ENCODE measurements around the gene RNF115.
"Not testable (repeated sequence)": the region's sequence is repeated elsewhere in the genome, so short reads cannot be mapped to it uniquely, and the experiment has no call there.

RNF115 gene

DNA sequence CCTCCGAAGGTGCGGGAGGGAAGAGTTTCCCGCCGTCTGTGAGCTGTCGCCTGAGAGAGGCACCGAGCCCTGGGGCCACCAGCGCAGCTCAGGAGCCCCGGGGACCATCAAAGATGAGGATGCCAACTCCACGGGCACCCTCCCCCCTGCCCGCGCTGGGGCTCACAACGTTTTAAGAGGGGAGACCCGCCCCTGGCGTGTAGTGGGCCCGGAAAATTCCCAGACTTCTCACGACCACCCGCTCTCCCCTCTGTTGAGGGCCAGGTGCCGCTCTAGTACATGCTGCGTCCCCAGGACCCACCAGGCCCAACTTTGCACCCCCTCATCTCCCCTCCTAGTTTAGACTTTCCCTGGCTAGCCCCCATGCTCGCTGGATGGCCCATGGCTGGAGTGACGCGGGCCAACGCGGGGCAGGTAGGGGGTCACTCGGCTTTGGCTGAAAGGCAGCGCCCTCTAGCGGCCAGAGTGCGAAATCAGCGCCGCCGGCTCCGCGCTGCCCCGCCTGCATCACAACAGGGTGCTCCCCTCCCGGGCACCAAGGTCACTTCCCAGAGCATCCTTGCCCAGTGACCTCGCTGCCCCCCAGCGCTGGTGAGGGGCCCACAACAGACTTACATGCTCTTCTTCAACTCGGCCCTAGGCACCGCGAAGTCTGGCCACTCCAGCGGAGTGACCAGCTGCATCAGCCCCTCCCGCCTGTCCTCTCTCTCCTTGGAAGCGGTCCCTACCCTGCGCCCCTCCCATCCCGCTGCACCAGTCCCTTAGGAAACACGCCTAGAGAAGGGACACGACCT is 102.8 kb downstream of the RNF115 start:
- H2AFZ ChIP-seq (ENCODE audit: low read length), result 0 out of 2 replicates have a peak overlapping the region, but pooled peaks have one; percentile 18
- H4K20me1 ChIP-seq (ENCODE audit: insufficient read depth, low read length, poor library complexity, severe bottlenecking), result no peaks in the 10 kb centered on the region
- no peaks in the 10 kb centered on the region for H3K36me3 ChIP-seq (ENCODE audit: insufficient read depth, low read length)
- peak overlapping the region; percentile 41 for H3K4me2 ChIP-seq (ENCODE audit: low read depth, low read length, poor library complexity, severe bottlenecking)
- H3K9ac ChIP-seq (ENCODE audit: low read depth, low read length, poor library complexity, severe bottlenecking), result no peak overlapping the region
- no peaks in the 10 kb centered on the region for H3K4me1 ChIP-seq (ENCODE audit: insufficient read depth, low read length, poor library complexity, severe bottlenecking)
- H3K27me3 ChIP-seq (ENCODE audit: insufficient read depth, low read length, poor library complexity, severe bottlenecking), result no peaks in the 10 kb centered on the region
- H3K9me3 ChIP-seq (ENCODE audit: insufficient read depth, low read depth, low read length), result no peaks in the 10 kb centered on the region
- no peaks in the 10 kb centered on the region for H3K79me2 ChIP-seq (ENCODE audit: insufficient read depth, low read length)
- no peak for TF ChIP-seq EZH2phosphoT487 (IDR thresholded peaks at IDR 0.05; ENCODE audit: borderline replicate concordance)
- TF ChIP-seq, protein P1, sequence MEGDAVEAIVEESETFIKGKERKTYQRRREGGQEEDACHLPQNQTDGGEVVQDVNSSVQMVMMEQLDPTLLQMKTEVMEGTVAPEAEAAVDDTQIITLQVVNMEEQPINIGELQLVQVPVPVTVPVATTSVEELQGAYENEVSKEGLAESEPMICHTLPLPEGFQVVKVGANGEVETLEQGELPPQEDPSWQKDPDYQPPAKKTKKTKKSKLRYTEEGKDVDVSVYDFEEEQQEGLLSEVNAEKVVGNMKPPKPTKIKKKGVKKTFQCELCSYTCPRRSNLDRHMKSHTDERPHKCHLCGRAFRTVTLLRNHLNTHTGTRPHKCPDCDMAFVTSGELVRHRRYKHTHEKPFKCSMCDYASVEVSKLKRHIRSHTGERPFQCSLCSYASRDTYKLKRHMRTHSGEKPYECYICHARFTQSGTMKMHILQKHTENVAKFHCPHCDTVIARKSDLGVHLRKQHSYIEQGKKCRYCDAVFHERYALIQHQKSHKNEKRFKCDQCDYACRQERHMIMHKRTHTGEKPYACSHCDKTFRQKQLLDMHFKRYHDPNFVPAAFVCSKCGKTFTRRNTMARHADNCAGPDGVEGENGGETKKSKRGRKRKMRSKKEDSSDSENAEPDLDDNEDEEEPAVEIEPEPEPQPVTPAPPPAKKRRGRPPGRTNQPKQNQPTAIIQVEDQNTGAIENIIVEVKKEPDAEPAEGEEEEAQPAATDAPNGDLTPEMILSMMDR (conservative IDR thresholded peaks at IDR 0.05; ENCODE audit: low read length), result peak; percentile 92
- H3K9me2 ChIP-seq (replicated peaks; ENCODE audit: low read depth, low read length), result no peaks in the 10 kb centered on the region
- no peak overlapping the region for H3K4me3 ChIP-seq (ENCODE audit: low read length, poor library complexity, severe bottlenecking)
- H3F3A ChIP-seq (ENCODE audit: low read depth), result no peaks in the 10 kb centered on the region

DNA sequence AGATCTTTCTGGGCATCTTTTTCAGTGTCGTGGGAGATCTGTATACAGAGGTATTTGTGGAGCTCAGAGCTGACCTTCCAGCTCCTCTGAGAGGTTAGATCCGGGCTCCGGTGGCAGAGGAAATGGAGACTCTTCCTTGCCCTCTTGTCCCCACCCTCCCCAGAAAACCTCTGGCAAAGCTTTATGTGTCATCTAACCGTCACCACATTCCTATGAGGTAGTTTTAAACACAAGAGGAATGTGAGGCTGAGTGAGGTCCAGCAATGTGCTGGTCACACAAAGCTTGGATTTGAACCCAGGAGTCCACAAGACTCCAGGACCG is 103.4 kb downstream of the RNF115 start:
- H3K36me3 ChIP-seq (ENCODE audit: insufficient read depth, low read length), result no peaks in the 10 kb centered on the region
- H3K27me3 ChIP-seq (ENCODE audit: insufficient read depth, low read length, poor library complexity, severe bottlenecking), result no peaks in the 10 kb centered on the region
- no peaks in the 10 kb centered on the region for H3K79me2 ChIP-seq (ENCODE audit: insufficient read depth, low read length)
- no peak overlapping the region for H3K9ac ChIP-seq (ENCODE audit: low read depth, low read length, poor library complexity, severe bottlenecking)
- no peaks in the 10 kb centered on the region for H3K9me2 ChIP-seq (replicated peaks; ENCODE audit: low read depth, low read length)
- no peaks in the 10 kb centered on the region for H3F3A ChIP-seq (ENCODE audit: low read depth)
- no peak overlapping the region for H3K4me3 ChIP-seq (ENCODE audit: low read length, poor library complexity, severe bottlenecking)
- no peaks in the 10 kb centered on the region for H3K9me3 ChIP-seq (ENCODE audit: insufficient read depth, low read depth, low read length)
- H3K4me1 ChIP-seq (ENCODE audit: insufficient read depth, low read length, poor library complexity, severe bottlenecking), result no peaks in the 10 kb centered on the region
- H3K4me2 ChIP-seq (ENCODE audit: low read depth, low read length, poor library complexity, severe bottlenecking), result no peak overlapping the region
- H4K20me1 ChIP-seq (ENCODE audit: insufficient read depth, low read length, poor library complexity, severe bottlenecking), result no peaks in the 10 kb centered on the region
- TF ChIP-seq, protein P1 (conservative IDR thresholded peaks at IDR 0.05; ENCODE audit: low read length), result no peak
- H2AFZ ChIP-seq (ENCODE audit: low read length), result peak overlapping the region; percentile 53; the same call in 1 of the 2 replicates

DNA sequence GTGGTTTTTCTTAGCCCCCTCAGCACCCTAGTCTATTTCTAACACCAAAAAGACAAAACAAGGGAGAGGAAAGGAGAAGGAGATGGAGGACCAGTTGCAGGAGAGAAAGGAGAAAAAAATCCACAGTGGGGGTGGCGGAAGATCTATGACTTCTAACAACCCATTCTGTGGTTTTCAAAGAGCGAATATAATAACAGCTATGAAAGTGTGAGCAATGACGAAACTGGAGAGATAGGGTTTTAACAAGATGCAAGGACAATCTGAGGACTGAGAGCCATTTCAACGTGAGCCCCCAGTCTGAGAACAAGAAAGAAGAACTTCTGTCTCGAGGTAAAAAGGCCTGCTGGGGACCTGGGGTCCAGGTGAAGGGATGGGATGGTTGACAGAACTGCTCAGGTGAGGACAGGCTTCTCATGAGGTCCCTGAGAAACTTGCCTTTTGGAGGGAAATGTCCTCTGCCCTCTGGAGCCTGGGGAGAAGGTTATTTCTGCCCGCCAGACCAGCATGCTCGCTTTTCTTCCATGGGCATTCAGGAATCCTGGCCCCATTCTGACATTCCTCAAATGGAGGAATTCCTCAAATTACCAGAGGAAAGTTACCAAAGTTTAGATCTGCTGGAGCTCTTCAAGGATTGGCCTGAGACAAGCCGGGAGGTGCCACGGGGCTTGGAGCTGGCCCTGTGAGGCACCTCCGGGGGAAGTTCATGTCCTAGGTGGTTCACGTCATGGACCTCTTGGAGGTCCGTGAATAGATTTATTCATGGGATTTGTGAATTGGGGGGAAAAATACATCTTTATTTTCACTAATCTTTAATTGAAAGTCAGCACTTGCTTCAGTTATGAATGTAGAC is 104.4 kb downstream of the RNF115 start, which contains the start of gene CD160:
Gene CD160 (plus strand): TSS at position 270 of the 850 bp plus-strand sequence. CDS start 8,829 bp downstream, outside the sequence.
- H2AFZ ChIP-seq (ENCODE audit: low read length), result peak within 1 kb of the TSS; percentile 53; the same call in 1 of the 2 replicates
- H3K9me3 ChIP-seq (ENCODE audit: insufficient read depth, low read depth, low read length), result no peaks in the 10 kb centered on the region
- no peak within 1 kb of the TSS for H3K9ac ChIP-seq (ENCODE audit: low read depth, low read length, poor library complexity, severe bottlenecking)
- no peaks in the 10 kb centered on the region for H4K20me1 ChIP-seq (ENCODE audit: insufficient read depth, low read length, poor library complexity, severe bottlenecking)
- H3K4me2 ChIP-seq (ENCODE audit: low read depth, low read length, poor library complexity, severe bottlenecking), result no peak within 1 kb of the TSS
- no peaks in the 10 kb centered on the region for H3K79me2 ChIP-seq (ENCODE audit: insufficient read depth, low read length)
- no peaks in the 10 kb centered on the region for H3K4me1 ChIP-seq (ENCODE audit: insufficient read depth, low read length, poor library complexity, severe bottlenecking)
- no peaks in the 10 kb centered on the region for H3K27me3 ChIP-seq (ENCODE audit: insufficient read depth, low read length, poor library complexity, severe bottlenecking)
- TF ChIP-seq, protein P1 (conservative IDR thresholded peaks at IDR 0.05; ENCODE audit: low read length), result no peak
- no peak for TF ChIP-seq EZH2phosphoT487 (IDR thresholded peaks at IDR 0.05; ENCODE audit: borderline replicate concordance)
- no peak within 1 kb of the TSS for H3K4me3 ChIP-seq (ENCODE audit: low read length, poor library complexity, severe bottlenecking)
- no peaks in the 10 kb centered on the region for H3K9me2 ChIP-seq (replicated peaks; ENCODE audit: low read depth, low read length)
- no peaks in the 10 kb centered on the region for H3K36me3 ChIP-seq (ENCODE audit: insufficient read depth, low read length)
- no peaks in the 10 kb centered on the region for H3F3A ChIP-seq (ENCODE audit: low read depth)

GRCh38 chr1:145718465-145718864 is 105.4 kb downstream of the RNF115 start:
- not testable (repeated sequence) for H3K4me1 ChIP-seq (ENCODE audit: insufficient read depth, low read length, poor library complexity, severe bottlenecking); H3K9ac ChIP-seq (ENCODE audit: low read depth, low read length, poor library complexity, severe bottlenecking); H2AFZ ChIP-seq (ENCODE audit: low read length); H3K9me3 ChIP-seq (ENCODE audit: insufficient read depth, low read depth, low read length); H3K36me3 ChIP-seq (ENCODE audit: insufficient read depth, low read length); H3K4me2 ChIP-seq (ENCODE audit: low read depth, low read length, poor library complexity, severe bottlenecking); H4K20me1 ChIP-seq (ENCODE audit: insufficient read depth, low read length, poor library complexity, severe bottlenecking); H3K4me3 ChIP-seq (ENCODE audit: low read length, poor library complexity, severe bottlenecking); H3F3A ChIP-seq (ENCODE audit: low read depth); H3K9me2 ChIP-seq (replicated peaks; ENCODE audit: low read depth, low read length); H3K27me3 ChIP-seq (ENCODE audit: insufficient read depth, low read length, poor library complexity, severe bottlenecking); H3K79me2 ChIP-seq (ENCODE audit: insufficient read depth, low read length)

Data from Loucy (cell line).